ENCODE data around the gene ACOXL. TPM values are rescaled to one million over a fixed set of nuclear protein-coding genes. Genes with fewer than 3 reads are reported as not detected.

ACOXL gene
- total and polyA plus RNA-seq, 9 of the 15 experiments (the other 6 are each of a cell fraction or from before 2014, with no cell fraction given) = 0.31 to 0.56 TPM; not detected in 7

DNA sequence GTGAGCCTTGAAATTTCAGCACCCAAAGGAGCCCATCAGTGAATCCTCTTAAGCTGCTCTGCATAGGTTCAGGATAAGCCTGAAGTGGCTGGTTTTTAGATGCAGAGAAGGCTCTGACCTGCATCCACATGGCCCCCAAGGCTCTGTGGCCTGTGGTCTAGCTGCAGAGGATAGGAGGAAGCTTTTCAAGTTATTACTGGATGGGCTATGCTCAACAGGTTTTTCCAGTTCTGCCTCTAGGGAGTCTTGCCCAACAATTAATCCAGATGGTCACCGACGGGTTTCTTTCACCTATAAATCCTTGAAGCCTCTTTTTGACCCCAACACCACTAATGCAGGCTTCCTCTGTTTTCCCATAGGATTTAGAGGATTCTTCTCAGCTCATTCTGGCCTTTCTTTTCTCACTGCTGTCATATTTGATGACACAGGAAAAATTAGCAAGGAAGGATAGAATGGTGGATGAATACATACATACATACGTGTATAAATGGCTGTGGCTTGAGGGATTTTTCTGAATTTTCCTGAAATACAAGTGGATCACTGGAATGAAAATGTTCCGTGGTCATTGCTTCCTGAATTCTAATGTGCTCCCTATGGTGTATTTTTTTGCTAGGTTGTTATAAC is 336.2 kb downstream of the ACOXL start (continued):
- no peak for TF ChIP-seq ZNF445 (CRISPR knock-in tag; IDR thresholded peaks at IDR 0.05; ENCODE audit: low read depth)
- TF ChIP-seq ELF4 (CRISPR knock-in tag; IDR thresholded peaks at IDR 0.05) = no peak
- no peak for TF ChIP-seq NR3C1 (CRISPR knock-in tag; IDR thresholded peaks at IDR 0.05)
- TF ChIP-seq ZNF175 (CRISPR knock-in tag; IDR thresholded peaks at IDR 0.05; ENCODE audit: low read depth) = no peak
- no peak for TF ChIP-seq CC2D1A (IDR thresholded peaks at IDR 0.05)
- TF ChIP-seq ZNF143 (CRISPR knock-in tag; IDR thresholded peaks at IDR 0.05) = no peak
- no peak for TF ChIP-seq FOXK1 (CRISPR knock-in tag; IDR thresholded peaks at IDR 0.05; ENCODE audit: borderline replicate concordance)
- TF ChIP-seq MAFK (IDR thresholded peaks at IDR 0.05; ENCODE audit: low read length) = peak; percentile 16; the same call in 1 of the 2 replicates
- no peak for TF ChIP-seq NR0B1 (IDR thresholded peaks at IDR 0.05; ENCODE audit: partially characterized antibody)
- peak; percentile 52; the same call in 1 of the 2 replicates for TF ChIP-seq ZNF316 (IDR thresholded peaks at IDR 0.05)
- TF ChIP-seq TRIM25 (IDR thresholded peaks at IDR 0.05; ENCODE audit: borderline replicate concordance) = no peak
- TF ChIP-seq MTF1 (CRISPR knock-in tag; IDR thresholded peaks at IDR 0.05; ENCODE audit: borderline replicate concordance) = no peak
- TF ChIP-seq MEIS2 (IDR thresholded peaks at IDR 0.05; ENCODE audit: partially characterized antibody) = no peak
- TF ChIP-seq TAL1 (IDR thresholded peaks at IDR 0.05) = no peak
- no peak for TF ChIP-seq RBM14 (IDR thresholded peaks at IDR 0.05; ENCODE audit: borderline replicate concordance, insufficient read depth, low read depth, low read length)
- TF ChIP-seq MEF2D (tag; conservative IDR thresholded peaks at IDR 0.05; ENCODE audit: low read depth) = no peak
- TF ChIP-seq ELF1 (tag; IDR thresholded peaks at IDR 0.05) = no peak
- TF ChIP-seq RAD21 (CRISPR knock-in tag; conservative IDR thresholded peaks at IDR 0.05 in 1 of 2, IDR thresholded peaks at IDR 0.05 in 1 of 2) = no peak
- TF ChIP-seq BRD4 (IDR thresholded peaks at IDR 0.05) = no peak
- TF ChIP-seq TAF15 (IDR thresholded peaks at IDR 0.05; ENCODE audit: low read depth, low read length) = no peak

Measured in K562 (cell line).